GM13977 (cell line): Measurements from ENCODE around the gene CCDC87.
"Not testable (repeated sequence)": the region's sequence is repeated elsewhere in the genome, so short reads cannot be mapped to it uniquely, and the experiment has no call there.

Experiments used
- DNase-seq: peaks from one replicate; pipeline ENCODE4 v3.0.0; 2012; ENCODE audit warnings: low spot score
- CTCF ChIP-seq: IDR thresholded peaks from 2 replicates; pipeline ENCODE4 v1.5.1; 2012; ENCODE audit warnings: mild to moderate bottlenecking, control low read depth; ENCODE audit not compliant: insufficient read depth; ENCODE audit errors: extremely low read depth, missing control alignments
- in situ Hi-C: fragments of 300-500 bp; cut with MboI; formaldehyde crosslinking; loops from one replicate; pipeline ENCODE4 v1.12.0; 2022; ENCODE audit warnings: low sequenced_read_pairs, low pct_unique_long_range_greater_than_20kb, mixed read lengths, inconsistent platforms; ENCODE audit not compliant: unreplicated experiment

CCDC87 gene

GRCh38 chr11:66592457-66593302 is at the start of gene CCDC87, which contains the start of gene CCS:
TSS of gene CCDC87 (minus strand) at chr11:66593063. CDS start at chr11:66593015, 48 bp downstream.
TSS of gene CCS (plus strand) at chr11:66593185. CDS start at chr11:66593262, 77 bp downstream.
- peak; percentile 100 for DNase-seq
- in situ Hi-C loops = no loop called here
- TF ChIP-seq CTCF = peak; percentile 51

GRCh38 chr11:66641834-66642233 is 49.0 kb upstream of the CCDC87 start:
- in situ Hi-C loops = no loop called here
- no peak for TF ChIP-seq CTCF
- no peak for DNase-seq

GRCh38 chr11:66639814-66640340 is 47.0 kb upstream of the CCDC87 start:
- DNase-seq, in situ Hi-C loops: not testable (repeated sequence)

GRCh38 chr11:66639066-66639813 is 46.4 kb upstream of the CCDC87 start:
- no peak for TF ChIP-seq CTCF
- in situ Hi-C loops = no loop called here
- no peak for DNase-seq

- peak; percentile 1 for TF ChIP-seq CTCF
- in situ Hi-C loops = no loop called here
- DNase-seq = peak; percentile 97
Observed at GRCh38 chr11:66638177-66639065, 45.6 kb upstream of the CCDC87 start, which contains the start of gene RBM4. TSS of gene RBM4 (plus strand) at chr11:66638703. CDS start at chr11:66639712, 1,009 bp downstream.

GRCh38 chr11:66637557-66638176 is 44.8 kb upstream of the CCDC87 start:
- TF ChIP-seq CTCF = no peak
- in situ Hi-C loops = no loop called here
- no peak for DNase-seq
